Stimulated activated naive CD8-positive, alpha-beta T cell treated with anti-CD3 and anti-CD28 coated beads, Interleukin-15, Interleukin-2, amounts not matched to agents 100 ng/mL and 50 ng/mL, for 24 hours (primary cell): ENCODE data around the gene LMAN2.

Experiments used
- H3K27ac Mint-ChIP-seq: one replicate; pipeline ENCODE4 v1.8.0; 2021; ENCODE audit warnings: mild to moderate bottlenecking, mixed read lengths
- H3K27me3 Mint-ChIP-seq: one replicate; pipeline ENCODE4 v1.8.0; 2021; ENCODE audit warnings: mixed read lengths
- H3K36me3 Mint-ChIP-seq: one replicate; pipeline ENCODE4 v1.8.0; 2021; ENCODE audit warnings: low read depth, mixed read lengths
- H3K4me1 Mint-ChIP-seq: one replicate; pipeline ENCODE4 v1.8.0; 2021; ENCODE audit warnings: low read depth, mixed read lengths
- H3K4me3 Mint-ChIP-seq: one replicate; pipeline ENCODE4 v1.8.0; 2021; ENCODE audit warnings: mild to moderate bottlenecking, mixed read lengths
- H3K9me3 Mint-ChIP-seq: one replicate; pipeline ENCODE4 v1.8.0; 2021; ENCODE audit warnings: mixed read lengths

The LMAN2 gene

DNA sequence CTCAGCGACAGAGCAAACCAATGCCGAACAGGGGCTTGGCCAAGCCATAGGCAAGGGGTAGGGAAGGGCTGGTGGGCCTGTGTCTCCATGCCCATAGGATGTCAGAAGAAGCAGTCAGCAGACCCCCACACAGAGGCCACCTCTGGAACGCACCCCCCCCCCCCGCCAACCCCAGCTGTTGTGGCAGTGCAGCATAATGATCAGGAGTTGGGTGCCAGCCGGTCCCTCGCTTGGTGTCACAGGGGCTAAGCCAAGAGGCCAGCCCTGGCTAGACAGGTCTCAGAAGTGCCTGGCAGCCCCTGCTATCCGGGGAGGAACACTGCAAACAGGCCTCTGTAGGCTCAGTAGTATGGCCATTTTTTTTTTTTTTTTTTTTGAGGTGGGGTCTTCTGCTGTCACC lies 36.1 kb downstream of the LMAN2 start:
- peaks cover 4% of the 10 kb centered on the region for H3K36me3 Mint-ChIP-seq
- no peaks in the 10 kb centered on the region for H3K27me3 Mint-ChIP-seq
- no peaks in the 10 kb centered on the region for H3K9me3 Mint-ChIP-seq
- no peak overlapping the region for H3K27ac Mint-ChIP-seq
- H3K4me1 Mint-ChIP-seq: peaks cover 33% of the 10 kb centered on the region
- no peak overlapping the region for H3K4me3 Mint-ChIP-seq

DNA sequence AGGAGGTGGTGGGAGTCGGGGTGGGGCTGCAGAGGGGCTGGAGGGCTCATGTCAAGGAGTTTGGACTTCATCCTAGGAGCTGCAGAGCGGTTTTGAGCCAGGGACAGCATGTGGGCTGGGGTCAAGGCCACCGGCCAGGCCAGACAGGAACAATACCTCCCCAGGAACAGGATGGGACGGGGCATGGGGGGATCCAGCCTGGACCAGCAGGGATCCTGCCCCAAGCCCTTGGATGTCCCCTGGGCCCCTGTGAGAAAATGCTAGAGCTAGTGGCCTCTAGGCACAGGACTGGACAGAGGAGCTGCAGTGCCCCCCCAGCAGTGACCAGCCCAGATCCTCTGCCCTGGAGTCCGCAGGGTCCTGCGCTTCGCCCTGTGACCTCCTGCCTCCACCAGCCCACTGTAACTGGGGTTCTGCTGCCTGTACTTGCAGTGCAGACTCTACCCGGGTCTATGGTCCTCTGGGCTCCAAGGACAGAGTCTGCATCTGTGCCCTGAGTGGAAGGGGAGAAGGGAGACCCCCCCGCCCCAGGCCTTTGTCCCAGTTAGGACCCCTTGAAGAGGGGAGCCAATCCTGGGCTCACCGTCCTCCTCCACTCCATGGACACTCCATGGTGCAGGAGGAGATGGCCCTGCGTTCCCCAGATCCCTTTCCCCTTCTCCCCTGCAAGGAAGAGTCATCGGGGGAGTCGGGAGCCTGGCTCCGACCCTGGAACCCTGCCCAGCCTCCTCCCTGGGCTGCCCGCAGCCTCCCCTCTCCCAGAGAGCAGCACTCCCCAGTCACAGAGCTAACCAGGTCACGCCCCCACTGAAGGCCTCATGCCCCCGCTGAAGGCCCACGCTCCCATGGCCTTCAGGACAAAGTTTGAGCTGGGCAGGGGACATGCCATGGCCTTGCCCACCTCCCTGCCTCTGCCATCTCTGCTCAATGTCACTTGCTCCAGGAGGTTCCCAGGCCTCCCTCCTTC lies 36.8 kb downstream of the LMAN2 start:
- H3K9me3 Mint-ChIP-seq: no peaks in the 10 kb centered on the region
- no peak overlapping the region for H3K4me3 Mint-ChIP-seq
- H3K27ac Mint-ChIP-seq: no peak overlapping the region
- H3K27me3 Mint-ChIP-seq: no peaks in the 10 kb centered on the region
- H3K36me3 Mint-ChIP-seq: peaks cover 4% of the 10 kb centered on the region
- peaks cover 30% of the 10 kb centered on the region for H3K4me1 Mint-ChIP-seq

DNA sequence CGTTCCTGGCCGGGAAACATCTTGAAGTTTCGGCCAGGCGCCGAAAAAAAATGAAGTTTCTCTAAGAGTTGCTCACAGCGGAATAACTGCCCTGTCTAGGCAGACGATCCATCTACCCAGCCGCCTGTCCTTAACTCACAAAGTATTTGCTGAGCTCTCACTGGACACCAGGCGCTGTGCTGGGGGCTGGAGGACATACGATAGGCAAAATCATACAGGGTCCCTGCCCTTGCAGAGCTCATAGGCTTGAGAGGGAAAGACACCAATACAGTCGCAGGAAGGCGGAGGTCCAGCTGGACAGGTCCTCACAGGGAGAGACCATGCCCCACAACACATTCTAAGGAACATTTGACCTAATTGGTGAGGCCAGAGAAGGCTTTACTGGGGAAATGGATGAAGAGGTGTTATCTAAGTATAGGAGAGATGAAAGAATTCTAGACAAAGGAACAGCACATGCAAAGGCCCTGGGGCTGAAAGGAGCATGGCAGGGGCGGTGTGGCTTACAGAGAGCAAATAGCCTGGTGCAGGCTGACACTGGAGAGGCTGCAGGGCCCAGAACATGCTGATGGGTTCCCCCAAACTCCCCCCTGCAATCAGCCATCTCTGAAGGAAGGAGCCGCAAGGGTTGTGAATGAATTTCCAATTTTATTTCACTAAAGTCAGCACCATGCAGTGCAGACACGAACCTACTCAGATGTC lies 37.8 kb downstream of the LMAN2 start:
- H3K4me3 Mint-ChIP-seq: peak overlapping the region; percentile 89
- H3K27me3 Mint-ChIP-seq: no peaks in the 10 kb centered on the region
- H3K4me1 Mint-ChIP-seq: peaks cover 31% of the 10 kb centered on the region
- peaks cover 4% of the 10 kb centered on the region for H3K36me3 Mint-ChIP-seq
- no peaks in the 10 kb centered on the region for H3K9me3 Mint-ChIP-seq
- H3K27ac Mint-ChIP-seq: no peak overlapping the region

DNA sequence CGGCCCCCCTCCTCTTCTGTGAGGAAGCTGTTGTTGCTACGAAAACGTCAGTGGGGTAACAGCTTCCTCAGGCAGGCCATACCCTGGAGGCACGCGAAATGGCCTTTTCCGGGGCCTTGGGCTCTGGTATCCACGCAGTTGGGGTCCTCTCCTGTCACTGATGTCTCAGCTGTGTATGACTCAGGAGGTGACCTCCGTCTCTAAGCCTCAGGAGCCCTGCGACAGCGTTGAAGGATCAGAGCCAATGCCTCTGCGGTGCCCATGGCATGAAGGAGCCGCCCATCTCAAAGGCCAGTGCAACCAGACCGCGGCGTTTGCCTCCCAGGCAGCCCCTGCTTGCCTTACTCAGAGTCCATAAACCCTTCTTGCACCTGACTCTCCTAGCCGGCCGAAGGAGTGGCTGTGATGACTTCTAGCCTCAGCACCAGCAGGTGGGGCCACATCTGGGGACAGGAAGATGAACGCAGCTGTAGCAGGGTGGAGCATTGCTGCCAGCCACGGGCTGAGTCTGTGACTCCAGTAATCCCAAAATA lies 38.8 kb downstream of the LMAN2 start:
- H3K4me3 Mint-ChIP-seq: peak overlapping the region; percentile 89
- no peaks in the 10 kb centered on the region for H3K27me3 Mint-ChIP-seq
- peaks cover 28% of the 10 kb centered on the region for H3K4me1 Mint-ChIP-seq
- H3K36me3 Mint-ChIP-seq: peaks cover 4% of the 10 kb centered on the region
- no peaks in the 10 kb centered on the region for H3K9me3 Mint-ChIP-seq
- peak overlapping the region; percentile 89 for H3K27ac Mint-ChIP-seq

DNA sequence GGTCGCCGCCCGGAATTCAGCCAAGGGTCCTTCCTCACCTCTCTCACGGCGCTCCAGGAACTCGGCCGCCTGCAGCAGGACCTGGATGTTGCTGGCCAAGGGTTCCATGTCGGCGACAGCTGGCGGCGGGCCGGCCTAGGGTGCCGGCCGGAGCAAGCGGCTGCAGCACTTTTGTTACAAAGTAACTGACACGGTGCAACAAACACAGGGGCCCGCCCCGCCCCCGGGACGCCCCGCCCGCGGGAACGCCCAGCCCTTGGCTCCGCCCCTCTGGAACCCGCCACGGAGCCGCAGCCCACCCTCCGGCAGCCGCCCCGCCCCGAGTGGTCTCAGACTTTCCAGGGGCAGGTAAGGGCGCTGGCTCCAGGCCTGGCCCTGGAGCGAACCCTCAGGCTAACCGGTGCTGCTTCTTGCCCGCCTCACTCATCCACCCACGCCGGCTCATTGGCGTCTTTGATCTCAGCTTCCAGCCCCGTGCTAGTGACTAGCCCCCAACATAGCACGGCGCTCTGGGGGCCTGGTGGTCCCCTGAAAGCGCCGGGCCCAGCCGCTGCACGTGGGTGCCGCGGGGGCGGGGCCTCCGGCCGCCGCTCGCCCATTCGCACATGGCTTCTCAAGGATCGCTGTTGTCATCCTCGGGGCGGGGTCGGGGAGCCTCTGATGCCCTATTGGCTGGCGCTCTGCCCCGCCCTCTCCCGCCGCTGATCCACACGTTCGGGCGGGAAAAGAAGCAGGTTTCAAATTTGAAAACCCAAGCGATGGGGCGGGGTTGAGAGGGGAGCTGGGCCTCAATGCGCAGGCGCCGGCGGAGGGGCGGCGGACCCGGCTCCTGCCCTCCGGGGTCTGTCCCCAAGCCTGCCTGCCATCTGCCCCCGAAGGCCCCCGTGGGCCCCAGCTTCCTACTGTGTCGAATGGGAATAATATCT lies 39.5 kb downstream of the LMAN2 start, which contains the start of gene MXD3:
TSS of gene MXD3 (minus strand) at position 176 of the 926 bp plus-strand sequence. CDS start at position 108, 68 bp downstream.
- Mint-ChIP-seq H3K36me3 (peaks cover 5% of the 10 kb centered on the region), H3K27ac (peak within 1 kb of the TSS; percentile 89), H3K9me3 (no peaks in the 10 kb centered on the region), H3K27me3 (no peaks in the 10 kb centered on the region), H3K4me1 (peaks cover 30% of the 10 kb centered on the region), H3K4me3 (peak within 1 kb of the TSS; percentile 89)

DNA sequence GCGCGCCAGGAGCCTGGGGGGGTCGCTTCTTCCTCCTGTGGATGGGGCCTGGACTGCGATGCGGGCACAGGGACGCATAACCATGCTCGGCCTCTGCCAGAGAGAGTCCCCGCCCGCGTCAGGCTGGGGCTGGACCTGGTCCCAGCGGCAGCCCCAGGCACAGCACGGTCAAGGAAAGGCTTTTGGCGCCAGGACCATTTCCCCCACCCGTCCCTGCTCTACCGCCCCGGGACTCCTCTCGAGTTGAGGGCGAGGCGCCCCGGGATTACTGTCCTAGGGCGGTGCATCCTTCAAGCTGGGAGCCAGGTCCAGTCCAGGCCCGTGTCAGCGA lies 40.1 kb downstream of the LMAN2 start:
- no peaks in the 10 kb centered on the region for H3K9me3 Mint-ChIP-seq
- H3K27me3 Mint-ChIP-seq: no peaks in the 10 kb centered on the region
- peak overlapping the region; percentile 89 for H3K4me3 Mint-ChIP-seq
- peaks cover 11% of the 10 kb centered on the region for H3K36me3 Mint-ChIP-seq
- no peak overlapping the region for H3K27ac Mint-ChIP-seq
- H3K4me1 Mint-ChIP-seq: peaks cover 35% of the 10 kb centered on the region

DNA sequence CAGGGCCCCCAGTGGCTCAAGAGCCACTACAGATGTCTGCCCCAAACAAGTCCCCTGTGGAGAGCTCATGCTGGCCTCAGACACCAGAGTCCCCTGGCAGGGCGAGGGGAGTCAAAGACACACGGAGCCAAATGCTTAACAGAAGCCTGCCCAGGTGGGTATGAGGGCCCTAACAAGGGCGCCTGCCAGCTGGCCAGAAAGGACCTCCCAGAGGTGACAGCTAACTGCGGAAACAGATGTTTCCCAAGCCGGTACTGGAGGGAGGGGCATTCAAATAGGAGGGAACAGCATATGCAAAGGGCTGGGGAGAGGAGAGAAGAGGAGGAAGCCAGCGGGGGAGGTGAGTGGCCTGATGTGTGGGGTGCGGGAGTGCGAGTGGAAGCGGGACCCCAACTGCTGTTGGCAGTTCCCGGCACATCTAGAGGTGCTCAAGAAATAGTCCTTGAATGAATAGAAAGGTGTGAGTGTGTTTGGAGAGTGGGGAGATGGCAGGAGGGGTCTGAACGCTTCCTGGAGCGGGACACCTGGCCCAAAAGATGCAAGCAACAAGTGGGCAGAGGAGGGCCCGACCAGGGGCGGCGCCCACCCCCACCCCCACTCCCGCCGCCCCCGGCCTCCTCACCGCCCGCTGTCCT lies 40.6 kb downstream of the LMAN2 start:
- peaks cover 36% of the 10 kb centered on the region for H3K4me1 Mint-ChIP-seq

DNA sequence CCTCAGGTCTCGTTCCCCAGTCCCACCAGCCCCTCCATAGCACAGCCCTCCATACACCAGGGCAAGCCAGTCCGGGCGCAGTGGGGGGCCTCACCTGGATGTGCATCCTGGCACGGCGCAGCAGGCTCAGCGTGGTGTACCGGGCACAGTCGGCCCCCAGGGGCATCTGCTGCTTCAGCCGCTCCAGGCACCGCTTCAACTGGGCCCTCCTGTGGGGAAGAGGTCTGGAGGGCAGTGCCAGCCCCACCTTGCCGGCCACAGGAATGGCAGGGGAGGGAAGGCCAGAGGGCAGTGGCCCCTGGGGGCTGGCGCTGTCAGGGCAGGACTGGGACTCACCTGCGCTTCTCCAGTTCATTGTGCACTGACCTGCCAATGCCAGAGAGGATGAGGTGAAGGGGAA lies 41.1 kb downstream of the LMAN2 start:
- H3K9me3 Mint-ChIP-seq: no peaks in the 10 kb centered on the region
- no peaks in the 10 kb centered on the region for H3K27me3 Mint-ChIP-seq
- H3K4me3 Mint-ChIP-seq: peak overlapping the region; percentile 89
- H3K36me3 Mint-ChIP-seq: peaks cover 18% of the 10 kb centered on the region
- H3K27ac Mint-ChIP-seq: no peak overlapping the region
- peaks cover 42% of the 10 kb centered on the region for H3K4me1 Mint-ChIP-seq

More for the DNA sequence above, 40.6 kb downstream of the LMAN2 start:
- H3K36me3 Mint-ChIP-seq: peaks cover 13% of the 10 kb centered on the region
- peak overlapping the region; percentile 83 for H3K27ac Mint-ChIP-seq
- no peaks in the 10 kb centered on the region for H3K9me3 Mint-ChIP-seq
- H3K4me3 Mint-ChIP-seq: peak overlapping the region; percentile 89
- H3K27me3 Mint-ChIP-seq: no peaks in the 10 kb centered on the region

DNA sequence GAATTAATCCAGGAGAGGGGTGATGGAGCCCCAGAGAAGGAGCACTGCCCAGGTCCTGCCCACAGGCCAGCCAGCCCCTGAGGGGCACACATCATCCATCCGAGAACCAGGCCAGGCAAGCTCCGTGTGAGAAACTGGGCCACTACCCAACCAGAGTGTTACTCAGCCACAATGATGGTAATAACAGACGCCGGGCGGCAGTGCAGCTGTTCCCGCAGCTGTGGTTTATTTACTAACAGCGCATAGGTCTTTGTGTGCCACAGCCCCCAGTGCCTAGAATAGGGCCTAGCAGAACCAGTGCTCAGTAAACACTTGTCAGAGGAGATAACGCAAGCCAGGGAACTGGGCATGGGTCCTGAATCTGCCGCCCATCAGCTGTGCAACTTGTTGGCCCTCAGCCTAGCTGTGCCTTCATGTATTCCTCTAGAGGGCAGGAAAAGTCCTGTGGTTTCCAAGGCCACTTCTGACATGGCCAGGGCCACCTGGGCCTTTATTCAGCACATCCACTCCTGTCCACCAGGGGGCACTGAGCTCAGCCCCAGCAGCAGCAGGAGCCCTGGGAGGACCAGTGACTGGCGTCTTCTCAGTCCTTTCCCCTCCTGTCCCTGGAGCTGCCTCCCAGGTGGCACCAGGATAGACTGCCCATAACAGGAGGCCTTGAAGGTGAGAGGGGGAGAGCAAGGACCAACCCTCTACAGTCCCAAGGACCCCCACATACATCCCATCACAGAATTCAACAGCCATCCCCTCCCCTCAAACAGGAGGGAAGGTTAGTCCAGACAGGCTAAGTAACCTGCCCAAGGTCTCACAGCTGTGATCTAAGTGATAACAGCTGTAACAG lies 41.9 kb downstream of the LMAN2 start:
- Mint-ChIP-seq H3K4me1 (peaks cover 49% of the 10 kb centered on the region), H3K36me3 (peaks cover 26% of the 10 kb centered on the region), H3K27me3 (no peaks in the 10 kb centered on the region), H3K27ac (no peak overlapping the region), H3K9me3 (no peaks in the 10 kb centered on the region), H3K4me3 (peak overlapping the region; percentile 43)

DNA sequence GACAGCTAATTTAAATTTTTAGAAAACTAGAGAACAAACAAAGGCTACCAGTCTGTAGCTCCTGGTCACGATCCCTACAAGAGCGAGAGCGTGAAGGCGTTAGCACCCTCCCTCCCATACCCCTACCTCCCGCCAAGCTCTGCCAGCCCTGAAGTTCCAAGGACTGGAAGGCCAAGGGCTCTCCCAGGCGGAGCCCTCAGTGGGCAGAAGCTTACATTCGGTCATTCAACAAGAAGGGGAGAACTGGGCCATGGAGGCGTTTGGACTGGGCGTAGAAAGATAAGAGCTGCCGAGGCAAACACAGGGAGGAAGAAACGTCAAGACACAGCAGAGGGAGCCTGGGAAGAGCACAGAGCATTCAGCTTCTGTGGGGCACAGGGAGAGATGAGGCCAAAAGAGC lies 42.7 kb downstream of the LMAN2 start:
- Mint-ChIP-seq H3K4me3 (no peak overlapping the region), H3K9me3 (no peaks in the 10 kb centered on the region), H3K27me3 (no peaks in the 10 kb centered on the region), H3K27ac (no peak overlapping the region), H3K36me3 (peaks cover 33% of the 10 kb centered on the region), H3K4me1 (peaks cover 55% of the 10 kb centered on the region)

DNA sequence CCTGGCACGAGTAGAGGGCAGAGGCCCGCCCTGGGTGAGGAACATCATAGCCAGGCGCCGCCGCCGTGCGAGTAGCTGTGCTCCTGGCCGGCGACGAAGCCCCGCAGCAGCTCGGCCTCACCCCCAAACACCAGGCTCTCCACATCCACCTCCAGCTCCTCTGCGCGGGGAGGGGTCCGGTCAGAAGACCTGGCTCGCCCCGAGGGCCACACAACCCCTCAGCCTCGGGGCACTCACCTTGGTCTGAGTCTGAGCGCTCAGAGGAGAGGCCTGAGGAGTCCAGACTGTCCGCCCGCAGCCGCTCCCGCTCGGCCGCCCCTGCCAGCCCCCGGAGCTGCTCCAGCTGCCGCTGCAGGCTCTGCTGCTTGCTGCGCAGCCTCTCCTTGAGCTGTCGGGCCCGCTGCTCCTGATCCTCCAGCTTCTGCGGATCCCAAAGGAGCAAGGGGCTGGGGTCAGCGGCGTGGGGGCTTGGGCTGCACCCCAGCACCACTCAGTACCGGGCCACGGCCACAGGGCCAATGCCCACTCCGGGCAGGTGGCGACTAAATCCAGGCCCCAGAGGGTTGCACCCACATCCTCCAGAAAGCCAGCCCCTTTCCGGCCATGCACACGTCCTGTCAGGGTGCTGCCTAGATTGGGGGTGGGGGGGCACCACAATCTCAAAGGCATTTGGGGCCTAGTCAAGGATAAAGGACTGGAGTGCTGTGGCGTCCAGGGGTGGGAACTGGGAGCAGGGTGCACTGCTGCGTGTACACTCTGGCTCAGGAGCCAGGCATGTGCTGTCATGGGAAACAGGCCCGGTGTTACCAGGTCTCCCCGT lies 43.7 kb downstream of the LMAN2 start:
- peaks cover 51% of the 10 kb centered on the region for H3K4me1 Mint-ChIP-seq
- H3K36me3 Mint-ChIP-seq: peaks cover 33% of the 10 kb centered on the region
- H3K9me3 Mint-ChIP-seq: no peaks in the 10 kb centered on the region
- no peak overlapping the region for H3K27ac Mint-ChIP-seq
- H3K4me3 Mint-ChIP-seq: no peak overlapping the region
- H3K27me3 Mint-ChIP-seq: no peaks in the 10 kb centered on the region

DNA sequence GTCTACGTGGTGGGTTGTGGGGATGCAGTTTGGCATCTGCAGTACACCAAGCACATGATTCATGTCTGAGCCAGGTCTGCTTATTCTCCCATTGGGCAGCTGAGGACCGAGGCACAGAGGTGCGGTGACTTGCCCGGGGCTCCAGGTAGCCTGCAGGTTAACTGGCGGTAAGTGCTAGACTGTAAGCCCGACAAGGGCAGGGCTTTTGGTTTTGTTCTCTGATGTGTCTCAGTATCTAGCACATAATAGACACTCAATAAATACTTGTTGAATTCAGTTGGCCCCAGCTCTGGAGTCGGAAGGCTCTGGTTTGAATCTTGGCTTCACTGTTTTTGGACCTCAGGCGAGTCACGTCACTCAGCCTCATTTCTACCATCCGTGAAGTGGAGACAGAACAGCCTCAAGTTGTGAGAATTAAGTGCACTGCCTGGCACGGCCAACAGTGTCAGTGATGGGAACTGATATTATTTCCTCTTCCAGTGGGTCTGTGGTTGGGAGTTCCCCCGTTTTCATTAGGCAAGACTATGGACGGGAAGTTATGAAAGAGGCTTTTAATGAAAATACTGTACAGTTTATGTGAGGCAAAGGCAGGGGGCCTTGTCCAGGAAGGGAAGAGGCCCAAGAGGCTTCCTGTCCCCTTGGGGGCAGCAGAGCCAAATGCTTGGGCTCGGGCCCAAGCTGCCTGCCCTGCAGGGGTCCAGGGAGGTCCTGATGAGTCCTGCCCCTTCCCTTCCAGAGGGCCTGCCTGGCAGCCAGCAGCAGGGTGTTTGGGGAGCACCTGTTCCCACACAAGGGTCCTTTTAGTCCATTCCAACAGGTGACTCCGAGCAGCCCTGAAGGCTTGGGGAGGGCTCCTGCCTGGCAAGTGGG lies 44.6 kb downstream of the LMAN2 start:
- no peaks in the 10 kb centered on the region for H3K9me3 Mint-ChIP-seq
- H3K36me3 Mint-ChIP-seq: peaks cover 39% of the 10 kb centered on the region
- H3K27ac Mint-ChIP-seq: peak overlapping the region; percentile 63
- H3K27me3 Mint-ChIP-seq: no peaks in the 10 kb centered on the region
- peak overlapping the region; percentile 30 for H3K4me3 Mint-ChIP-seq
- H3K4me1 Mint-ChIP-seq: peaks cover 55% of the 10 kb centered on the region
